ENCODE results near the gene PRDM15. TPM values are rescaled to one million over a fixed set of nuclear protein-coding genes. Genes with fewer than 3 reads are reported as not detected.

Gene PRDM15
- total RNA-seq, 1 experiment from 2014 or later, result 9.8 TPM

- RAD21 ChIA-PET (ENCODE audit: low non-redundant PET in 1 of 2, low total read pairs in 2 of 2, uncharacterized antibody in 2 of 2, unreplicated experiment in 2 of 2), result no interaction called here
- no peak overlapping the region for H3K4me3 ChIP-seq (replicated peaks in 1 of 2; ENCODE audit: low read depth in 1 of 2, low read length in 2 of 2)
- intact Hi-C loops (cut with micrococcal nuclease), result no loop called here
- no peak overlapping the region for H2AFZ ChIP-seq (ENCODE audit: low read depth, low read length, poor library complexity, severe bottlenecking)
- DNase-seq (ENCODE audit: low read depth, low spot score), result no peak
- peaks cover 0 to 3% of the 10 kb centered on the region in 2 experiments; a peak in 1 of 4 replicates for H3K36me3 ChIP-seq (ENCODE audit: control insufficient read depth in 1 of 2, insufficient read depth in 2 of 2, low read length in 2 of 2)
- no TSS peak for BruUV-seq (replicated peaks)
- H3K4me2 ChIP-seq (ENCODE audit: low read length), result no peak overlapping the region
- H3K79me2 ChIP-seq (ENCODE audit: insufficient read depth, low read length), result no peaks in the 10 kb centered on the region
- CTCF ChIA-PET, result no interaction called here
- no peak overlapping the region for H3K9ac ChIP-seq (ENCODE audit: low read length)
- no peaks in the 10 kb centered on the region for H3K9me3 ChIP-seq (ENCODE audit: control insufficient read depth in 1 of 2, insufficient read depth in 1 of 2, low read depth in 1 of 2, low read length in 2 of 2)
- no peaks in the 10 kb centered on the region for H3K27me3 ChIP-seq (ENCODE audit: insufficient read depth, low read length)
- no peak overlapping the region for H3K27ac ChIP-seq (ENCODE audit: low read depth, low read length)
- no peaks in the 10 kb centered on the region for H3K4me1 ChIP-seq (ENCODE audit: control insufficient read depth in 1 of 2, insufficient read depth in 2 of 2, low read length in 2 of 2)
- POLR2A ChIA-PET, result no interaction called here
- no peaks in the 10 kb centered on the region for H3K9me2 ChIP-seq (ENCODE audit: insufficient read depth)
- TF ChIP-seq ELF1 (IDR thresholded peaks at IDR 0.05; ENCODE audit: borderline replicate concordance, low read depth), result no peak
- no peak for TF ChIP-seq RAD21 (IDR thresholded peaks at IDR 0.05; ENCODE audit: low read depth)
- TF ChIP-seq EZH2 (IDR thresholded peaks at IDR 0.05), result no peak
- TF ChIP-seq, protein P1, sequence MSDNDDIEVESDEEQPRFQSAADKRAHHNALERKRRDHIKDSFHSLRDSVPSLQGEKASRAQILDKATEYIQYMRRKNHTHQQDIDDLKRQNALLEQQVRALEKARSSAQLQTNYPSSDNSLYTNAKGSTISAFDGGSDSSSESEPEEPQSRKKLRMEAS (IDR thresholded peaks at IDR 0.05), result no peak
- TF ChIP-seq JUND (IDR thresholded peaks at IDR 0.05), result no peak
- no peak for TF ChIP-seq SP1 (IDR thresholded peaks at IDR 0.05; ENCODE audit: low read depth)
- TF ChIP-seq POLR2AphosphoS5 (IDR thresholded peaks at IDR 0.05; ENCODE audit: low read depth, low read length), result no peak
- TF ChIP-seq, protein P2, sequence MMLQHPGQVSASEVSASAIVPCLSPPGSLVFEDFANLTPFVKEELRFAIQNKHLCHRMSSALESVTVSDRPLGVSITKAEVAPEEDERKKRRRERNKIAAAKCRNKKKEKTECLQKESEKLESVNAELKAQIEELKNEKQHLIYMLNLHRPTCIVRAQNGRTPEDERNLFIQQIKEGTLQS (IDR thresholded peaks at IDR 0.05), result no peak
- TF ChIP-seq SRF (IDR thresholded peaks at IDR 0.05; ENCODE audit: low read depth), result no peak
- TF ChIP-seq YY1 (IDR thresholded peaks at IDR 0.05; ENCODE audit: extremely low read depth, insufficient replicate concordance, low read depth, low read length), result no peak
- no peak for TF ChIP-seq CBX3 (IDR thresholded peaks at IDR 0.05; ENCODE audit: low read depth)
- TF ChIP-seq FOSL1 (IDR thresholded peaks at IDR 0.05; ENCODE audit: low read depth), result no peak
- no peak for TF ChIP-seq SIN3A (IDR thresholded peaks at IDR 0.05; ENCODE audit: low read depth)
- TF ChIP-seq POLR2A (IDR thresholded peaks at IDR 0.05; ENCODE audit: borderline replicate concordance, extremely low read depth, insufficient read depth, insufficient read length), result no peak
- no peak for TF ChIP-seq REST (IDR thresholded peaks at IDR 0.05; ENCODE audit: low read depth)
- TF ChIP-seq EZH2phosphoT487 (IDR thresholded peaks at IDR 0.05; ENCODE audit: borderline replicate concordance), result no peak
- TF ChIP-seq CEBPB (IDR thresholded peaks at IDR 0.05; ENCODE audit: low read depth), result no peak
- no peak for TF ChIP-seq ZBTB33 (IDR thresholded peaks at IDR 0.05; ENCODE audit: extremely low read depth, insufficient replicate concordance, low read length)
- no peak for TF ChIP-seq ZFX (IDR thresholded peaks at IDR 0.05)
- ATAC-seq, result no peak
- no peaks in the 10 kb centered on the region for H4K20me1 ChIP-seq (ENCODE audit: insufficient read depth)
These were observed 54.5 kb downstream of the PRDM15 start for GRCh38 chr21:41824466-41825207.
